Osteoblast (primary cell): ENCODE data around the gene NQO2. TPM values are rescaled to one million over a fixed set of nuclear protein-coding genes. Genes with fewer than 3 reads are reported as not detected.
A peak's percentile ranks its signal among the peaks of the same experiment; 100 is the strongest.
"Not testable (repeated sequence)": the region's sequence is repeated elsewhere in the genome, so short reads cannot be mapped to it uniquely, and the experiment has no call there.

Experiments
- DNase-seq: peaks from one replicate; pipeline ENCODE4 v3.0.0; 2011; ENCODE audit warnings: low spot score, mixed read lengths; ENCODE audit not compliant: insufficient read length; ENCODE audit errors: missing footprints
- H2AFZ ChIP-seq: 2 replicates; pipeline ENCODE4 v1.6.0; 2011; ENCODE audit warnings: mild to moderate bottlenecking, low read length
- H3K27ac ChIP-seq: 2 replicates; pipeline ENCODE4 v1.5.1; 2011; ENCODE audit warnings: mild to moderate bottlenecking, low read depth, low read length, moderate library complexity
- H3K27me3 ChIP-seq: 2 replicates; pipeline ENCODE4 v1.6.0; 2012; ENCODE audit warnings: mild to moderate bottlenecking, control low read depth, inconsistent platforms, low read length, moderate library complexity; ENCODE audit not compliant: insufficient read depth
- H3K36me3 ChIP-seq: 2 replicates; pipeline ENCODE4 v1.5.1; 2011; ENCODE audit warnings: mild to moderate bottlenecking, low read length, control low read depth, moderate library complexity; ENCODE audit not compliant: insufficient read depth
- H3K4me1 ChIP-seq: 2 replicates; pipeline ENCODE4 v1.5.1; 2011; ENCODE audit warnings: mild to moderate bottlenecking, low read length, control low read depth, moderate library complexity; ENCODE audit not compliant: insufficient read depth
- H3K4me2 ChIP-seq: 2 replicates; pipeline ENCODE4 v1.6.0; 2011; ENCODE audit warnings: mild to moderate bottlenecking, low read length; ENCODE audit not compliant: insufficient read depth
- H3K4me3 ChIP-seq: fragments of 200-600 bp; sonication (generic); 3 replicates; pipeline ENCODE4 v1.5.1; 2012; ENCODE audit warnings: mild to moderate bottlenecking, low read length, inconsistent platforms; ENCODE audit not compliant: insufficient read depth
- H3K79me2 ChIP-seq: 2 replicates; pipeline ENCODE4 v1.6.0; 2012; ENCODE audit warnings: mild to moderate bottlenecking, low read length, control low read depth, inconsistent platforms; ENCODE audit not compliant: insufficient read depth
- H3K9me3 ChIP-seq: 2 replicates; pipeline ENCODE4 v1.5.1; 2011; ENCODE audit warnings: low read depth, low read length, control low read depth
- H4K20me1 ChIP-seq: 2 replicates; pipeline ENCODE4 v1.6.0; 2012; ENCODE audit warnings: mild to moderate bottlenecking, low read length, control low read depth; ENCODE audit not compliant: insufficient read depth
- CTCF ChIP-seq: IDR thresholded peaks from 2 replicates; pipeline ENCODE4 v1.5.1; 2011; ENCODE audit warnings: mild to moderate bottlenecking, low read depth, low read length, moderate library complexity; ENCODE audit errors: extremely low read depth
- total RNA-seq: library from RNA; depleted of rRNA; stranded (reverse); fragments of >200 nt; gene quantifications from 2 replicates; pipeline ENCODE4 v1.2.3, GENCODE V29; 2012

The NQO2 gene
- total RNA-seq, 1 donor = 45.2 TPM

- H3K4me3 ChIP-seq = no peak overlapping the region
- TF ChIP-seq CTCF = no peak
- no peaks in the 10 kb centered on the region for H3K79me2 ChIP-seq
- H2AFZ ChIP-seq = no peak overlapping the region
- no peaks in the 10 kb centered on the region for H3K9me3 ChIP-seq
- no peak overlapping the region for H3K27ac ChIP-seq
- H3K36me3 ChIP-seq = no peaks in the 10 kb centered on the region
- no peaks in the 10 kb centered on the region for H3K4me1 ChIP-seq
- H4K20me1 ChIP-seq = no peaks in the 10 kb centered on the region
- H3K27me3 ChIP-seq = peaks cover 11% of the 10 kb centered on the region
- DNase-seq = no peak
- H3K4me2 ChIP-seq = no peak overlapping the region
Measured at GRCh38 chr6:3046295-3046694, 46.6 kb downstream of the NQO2 start.

GRCh38 chr6:3048009-3048408 is 48.3 kb downstream of the NQO2 start:
- H3K4me1 ChIP-seq, H3K4me2 ChIP-seq, H3K36me3 ChIP-seq, H3K27ac ChIP-seq, H3K9me3 ChIP-seq, H3K4me3 ChIP-seq, H3K79me2 ChIP-seq, H4K20me1 ChIP-seq, H2AFZ ChIP-seq: not testable (repeated sequence)
- peak; percentile 45 for DNase-seq
- H3K27me3 ChIP-seq = peaks cover 11% of the 10 kb centered on the region

- Histone ChIP-seq H3K79me2 (no peaks in the 10 kb centered on the region), H3K9me3 (no peaks in the 10 kb centered on the region), H3K4me2 (no peak overlapping the region), H4K20me1 (no peaks in the 10 kb centered on the region), H3K27me3 (peaks cover 7% of the 10 kb centered on the region), H2AFZ (no peak overlapping the region), H3K4me1 (peaks cover 5% of the 10 kb centered on the region), H3K27ac (no peak overlapping the region), H3K4me3 (no peak overlapping the region), H3K36me3 (no peaks in the 10 kb centered on the region)
- peak; percentile 9 for DNase-seq
- TF ChIP-seq CTCF = no peak
Measured at GRCh38 chr6:3052481-3053230, 53.0 kb downstream of the NQO2 start.

GRCh38 chr6:3053231-3053508 is 53.5 kb downstream of the NQO2 start:
- Histone ChIP-seq H3K9me3 (no peaks in the 10 kb centered on the region), H3K4me3 (peak overlapping the region; percentile 66), H3K27ac (no peak overlapping the region), H3K36me3 (no peaks in the 10 kb centered on the region), H3K27me3 (peaks cover 7% of the 10 kb centered on the region), H2AFZ (peak overlapping the region; percentile 88), H3K4me2 (peak overlapping the region; percentile 81), H3K4me1 (peaks cover 5% of the 10 kb centered on the region), H3K79me2 (no peaks in the 10 kb centered on the region), H4K20me1 (no peaks in the 10 kb centered on the region)
- no peak for DNase-seq
- no peak for TF ChIP-seq CTCF

- not testable (repeated sequence) for H3K4me1 ChIP-seq, H3K36me3 ChIP-seq, H3K79me2 ChIP-seq, H3K9me3 ChIP-seq, H3K27ac ChIP-seq, H3K27me3 ChIP-seq, H4K20me1 ChIP-seq
- Histone ChIP-seq H2AFZ (peak overlapping the region; percentile 65), H3K4me3 (peak overlapping the region; percentile 66), H3K4me2 (peak overlapping the region; percentile 81)
- peak; percentile 44 for DNase-seq
Measured at GRCh38 chr6:3054229-3055157, 54.8 kb downstream of the NQO2 start.

- H3K4me2 ChIP-seq, H3K36me3 ChIP-seq, H3K27ac ChIP-seq, H2AFZ ChIP-seq, H3K4me3 ChIP-seq, H3K27me3 ChIP-seq, DNase-seq, H3K9me3 ChIP-seq, H4K20me1 ChIP-seq, H3K79me2 ChIP-seq, H3K4me1 ChIP-seq: not testable (repeated sequence)
Measured at GRCh38 chr6:3055158-3055499, 55.4 kb downstream of the NQO2 start.
